D721Med (cell line): Measurements from ENCODE around the gene RPL27.
A peak's percentile ranks its signal among the peaks of the same experiment; 100 is the strongest.

ENCODE experiments used
- DNase-seq: peaks from one replicate; pipeline ENCODE4 v3.0.0; 2011; ENCODE audit warnings: low spot score; ENCODE audit not compliant: insufficient read length
- FAIRE-seq: peaks from 2 replicates; lab custom pipeline; 2011; peaks lifted over from hg19 to GRCh38; lab: Jason Lieb, UNC
- CTCF ChIP-seq: IDR thresholded peaks from 2 replicates; pipeline ENCODE4 v1.5.1; 2012; ENCODE audit warnings: mild to moderate bottlenecking, control low read depth; ENCODE audit not compliant: insufficient read depth; ENCODE audit errors: missing control alignments

Gene RPL27

GRCh38 chr17:42997984-42998938 lies at the start of gene RPL27:
TSS of gene RPL27 (plus strand) at chr17:42998419. CDS start at chr17:42998751, 332 bp downstream.
- peak; percentile 89 for TF ChIP-seq CTCF
- DNase-seq, result peak; percentile 62
- FAIRE-seq, result peak; percentile 58

GRCh38 chr17:42950044-42950783 lies 48.0 kb upstream of the RPL27 start:
- TF ChIP-seq CTCF, result no peak
- DNase-seq (no peak), FAIRE-seq (no peak)

GRCh38 chr17:42953669-42954068 lies 44.5 kb upstream of the RPL27 start:
- TF ChIP-seq CTCF, result no peak
- FAIRE-seq, result no peak
- no peak for DNase-seq

- no peak for FAIRE-seq
- TF ChIP-seq CTCF, result no peak
- peak; percentile 69 for DNase-seq
Measured at GRCh38 chr17:42964161-42964932, 33.9 kb upstream of the RPL27 start, which contains the start of gene AARSD1. TSS of gene AARSD1 (minus strand) at chr17:42964454. CDS start at chr17:42964440, 14 bp downstream.

- DNase-seq (no peak), FAIRE-seq (no peak)
- no peak for TF ChIP-seq CTCF
Measured at GRCh38 chr17:42967925-42968324, 30.3 kb upstream of the RPL27 start.

- FAIRE-seq, result no peak
- no peak for TF ChIP-seq CTCF
- no peak for DNase-seq
Measured at GRCh38 chr17:42969001-42969581, 29.1 kb upstream of the RPL27 start.
